Measurements from ENCODE around the gene CNOT10.

CNOT10 gene

DNA sequence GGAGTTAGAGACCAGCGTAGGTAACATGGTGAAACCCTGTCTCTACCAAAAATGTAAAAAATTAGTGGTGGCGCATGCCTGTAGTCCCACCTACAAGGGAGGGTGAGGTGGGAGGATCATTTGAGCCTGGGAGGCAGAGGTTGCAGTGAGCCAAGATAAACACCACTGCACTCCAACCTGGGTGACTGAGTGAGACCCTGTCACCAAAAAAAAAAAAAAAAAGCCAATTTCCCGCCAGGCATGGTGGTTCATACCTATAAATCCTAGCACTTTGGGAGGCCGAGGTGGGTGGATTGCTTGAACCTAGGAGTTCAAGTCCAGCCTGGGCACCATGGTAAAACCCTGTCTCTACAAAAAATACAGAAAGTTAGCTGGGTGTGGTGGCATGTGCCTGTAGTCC lies 6.9 kb downstream of the CNOT10 start:
- no peak overlapping the region for H3K4me3 ChIP-seq (ENCODE audit: control insufficient read depth, low read depth, low read length)
- DNase-seq (ENCODE audit: low read depth): no peak
- no peak for TF ChIP-seq CTCF (IDR thresholded peaks at IDR 0.05; ENCODE audit: control insufficient read depth, insufficient read depth, low read depth, low read length, missing control alignments)

- no peak for DNase-seq (ENCODE audit: low read depth)
- no peak overlapping the region for H3K4me3 ChIP-seq (ENCODE audit: control insufficient read depth, low read depth, low read length)
- TF ChIP-seq CTCF (IDR thresholded peaks at IDR 0.05; ENCODE audit: control insufficient read depth, insufficient read depth, low read depth, low read length, missing control alignments): no peak
Measured at GRCh38 chr3:32696523-32696922, 11.5 kb downstream of the CNOT10 start.

DNA sequence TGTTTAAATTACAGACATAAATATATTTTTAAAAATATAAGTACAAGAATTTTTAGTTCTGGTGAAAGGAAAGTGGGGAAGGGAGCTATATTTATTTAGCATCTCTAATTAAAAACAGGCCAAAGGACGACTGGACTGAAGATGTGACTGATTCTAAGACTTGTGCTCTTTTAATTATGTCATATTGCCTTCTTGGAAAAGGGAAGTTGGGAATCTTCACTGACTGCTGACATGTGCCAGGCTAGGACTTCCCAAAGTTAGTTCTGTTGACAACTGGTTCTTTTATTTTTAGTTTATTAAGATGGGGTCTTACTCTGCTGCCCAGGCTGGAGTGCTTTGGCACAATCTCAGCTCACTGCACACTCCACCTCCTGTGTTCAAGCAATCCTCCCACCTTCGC lies 13.5 kb downstream of the CNOT10 start:
- no peak for DNase-seq (ENCODE audit: low read depth)
- H3K4me3 ChIP-seq (ENCODE audit: control insufficient read depth, low read depth, low read length): no peak overlapping the region
- no peak for TF ChIP-seq CTCF (IDR thresholded peaks at IDR 0.05; ENCODE audit: control insufficient read depth, insufficient read depth, low read depth, low read length, missing control alignments)

DNA sequence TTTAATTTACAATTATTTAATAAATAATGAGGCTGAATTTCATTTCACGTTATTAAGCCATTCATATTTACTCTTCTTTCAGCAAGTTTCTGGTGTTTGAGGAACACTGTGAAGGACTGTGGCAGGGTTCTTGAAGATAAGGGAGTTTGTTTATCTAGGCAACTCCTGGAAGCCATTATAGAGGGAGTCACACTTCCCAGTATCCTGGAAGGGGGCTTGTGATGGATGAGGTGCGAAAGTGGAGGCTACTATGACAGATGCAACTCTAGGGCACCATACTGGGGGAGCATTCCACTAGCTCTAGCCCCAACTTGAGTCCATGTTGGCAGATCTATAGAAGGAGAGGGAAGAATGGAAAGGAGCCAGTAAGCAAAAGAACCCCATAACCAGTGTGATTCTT lies 14.4 kb downstream of the CNOT10 start:
- no peak for DNase-seq (ENCODE audit: low read depth)
- TF ChIP-seq CTCF (IDR thresholded peaks at IDR 0.05; ENCODE audit: control insufficient read depth, insufficient read depth, low read depth, low read length, missing control alignments): no peak
- no peak overlapping the region for H3K4me3 ChIP-seq (ENCODE audit: control insufficient read depth, low read depth, low read length)

GRCh38 chr3:32700244-32700643 lies 15.3 kb downstream of the CNOT10 start:
- no peak overlapping the region for H3K4me3 ChIP-seq (ENCODE audit: control insufficient read depth, low read depth, low read length)
- DNase-seq (ENCODE audit: low read depth): no peak
- TF ChIP-seq CTCF (IDR thresholded peaks at IDR 0.05; ENCODE audit: control insufficient read depth, insufficient read depth, low read depth, low read length, missing control alignments): no peak

GRCh38 chr3:32703491-32703972 lies 18.5 kb downstream of the CNOT10 start:
- H3K4me3 ChIP-seq (ENCODE audit: control insufficient read depth, low read depth, low read length): no peak overlapping the region
- no peak for DNase-seq (ENCODE audit: low read depth)
- TF ChIP-seq CTCF (IDR thresholded peaks at IDR 0.05; ENCODE audit: control insufficient read depth, insufficient read depth, low read depth, low read length, missing control alignments): no peak

DNA sequence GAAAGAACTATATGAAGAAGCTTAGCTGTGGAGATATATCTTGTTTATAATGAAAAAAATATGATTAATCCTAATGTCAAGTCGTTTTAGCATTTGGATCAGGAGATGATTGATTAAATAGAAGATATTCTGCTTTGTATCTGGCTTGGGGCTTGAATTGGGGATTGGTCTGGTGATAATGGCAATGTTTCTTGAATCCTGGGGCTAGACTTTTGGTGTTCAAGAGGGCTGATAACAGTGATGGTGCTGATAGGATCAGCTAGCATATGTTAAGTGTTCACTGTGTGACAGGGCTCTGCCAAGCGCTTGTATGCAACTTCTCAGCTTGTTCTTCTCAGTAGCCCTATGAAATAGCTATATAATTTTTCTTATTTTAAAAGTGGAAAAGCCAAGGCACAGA lies 20.2 kb downstream of the CNOT10 start:
- no peak overlapping the region for H3K4me3 ChIP-seq (ENCODE audit: control insufficient read depth, low read depth, low read length)
- no peak for DNase-seq (ENCODE audit: low read depth)

More for the DNA sequence above, 20.2 kb downstream of the CNOT10 start:
- TF ChIP-seq CTCF (IDR thresholded peaks at IDR 0.05; ENCODE audit: control insufficient read depth, insufficient read depth, low read depth, low read length, missing control alignments): no peak
